ENCODE results near the gene RAI14.

GRCh38 chr5:34731435-34732232 is 75.5 kb downstream of the RAI14 start:
- TF ChIP-seq CTCF (IDR thresholded peaks at IDR 0.05) = no peak
- TF ChIP-seq POLR2A (IDR thresholded peaks at IDR 0.05) = no peak

Data from body of pancreas (tissue), 4 donors.